NCI-H446 treated with DMSO at 0.1 percent for 48 hours (cell line): ENCODE data around the gene MRAP.
"Not testable (repeated sequence)": the region's sequence is repeated elsewhere in the genome, so short reads cannot be mapped to it uniquely, and the experiment has no call there.

Experiments
- DNase-seq: peaks from one replicate; lab custom pipeline; 2025; lab: John Stamatoyannopoulos, UW

MRAP gene

DNA sequence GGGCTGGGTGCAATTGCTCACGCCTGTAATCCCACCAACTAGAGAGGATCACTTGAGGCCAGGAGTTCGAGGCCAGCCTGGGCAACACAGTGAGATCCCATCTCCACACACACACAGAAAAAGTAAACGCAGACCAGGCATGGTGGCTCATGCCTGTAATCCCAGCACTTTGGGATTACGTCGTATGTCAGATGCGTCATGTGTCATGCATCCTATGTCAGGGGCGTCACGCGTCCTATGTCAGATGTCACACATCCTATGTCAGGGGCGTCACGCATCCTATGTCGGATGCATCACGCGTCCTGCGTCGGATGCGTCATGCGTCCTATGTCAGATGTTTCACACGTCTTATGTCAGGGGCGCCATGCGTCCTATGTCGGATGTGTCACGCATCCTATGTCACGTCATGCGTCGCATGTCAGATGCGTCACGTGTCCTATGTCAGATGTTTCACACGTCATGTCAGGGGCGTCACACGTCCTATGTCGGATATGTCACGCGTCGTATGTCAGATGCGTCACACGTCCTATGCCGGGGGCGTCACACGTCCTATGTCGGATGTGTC is 1.5 kb downstream of the MRAP start:
- DNase-seq, result no peak

DNA sequence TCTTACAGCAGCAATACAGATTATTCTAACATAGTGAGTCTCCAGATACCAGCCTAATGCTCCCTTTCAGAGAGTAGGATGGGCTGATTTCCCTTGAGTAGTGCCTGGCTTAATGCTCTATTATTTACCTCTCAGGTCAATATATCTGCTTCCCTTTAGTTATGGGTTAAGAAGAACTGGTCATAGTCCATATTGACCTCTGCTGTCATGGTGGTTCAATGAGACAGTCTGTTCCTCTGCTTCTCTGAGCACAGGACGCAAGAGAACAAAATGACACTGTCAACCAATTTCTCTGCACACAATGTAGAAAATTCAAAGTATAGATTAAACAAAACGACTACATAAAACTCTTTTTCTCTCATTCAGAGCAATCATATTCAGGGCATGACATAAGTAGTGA is 2.9 kb downstream of the MRAP start:
- no peak for DNase-seq

DNA sequence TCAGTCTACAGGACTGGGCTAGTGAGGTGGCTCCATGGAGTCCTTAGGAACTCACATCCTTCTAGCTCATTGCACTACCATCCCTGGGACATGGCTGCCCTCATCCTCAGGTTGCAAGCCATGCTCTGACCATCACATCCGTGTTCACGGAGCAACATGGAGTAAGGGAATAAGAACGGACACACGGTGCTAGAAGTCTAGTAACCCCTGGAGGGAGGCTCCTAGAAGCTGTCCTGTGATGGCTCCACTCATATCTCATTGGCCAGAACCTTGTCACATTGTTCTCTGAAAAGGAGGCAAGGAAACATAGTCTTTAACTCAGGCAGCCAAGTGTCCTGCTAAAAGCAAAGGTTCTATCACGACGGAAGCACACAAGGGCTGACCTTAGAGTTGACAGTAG is 3.9 kb downstream of the MRAP start:
- no peak for DNase-seq

DNA sequence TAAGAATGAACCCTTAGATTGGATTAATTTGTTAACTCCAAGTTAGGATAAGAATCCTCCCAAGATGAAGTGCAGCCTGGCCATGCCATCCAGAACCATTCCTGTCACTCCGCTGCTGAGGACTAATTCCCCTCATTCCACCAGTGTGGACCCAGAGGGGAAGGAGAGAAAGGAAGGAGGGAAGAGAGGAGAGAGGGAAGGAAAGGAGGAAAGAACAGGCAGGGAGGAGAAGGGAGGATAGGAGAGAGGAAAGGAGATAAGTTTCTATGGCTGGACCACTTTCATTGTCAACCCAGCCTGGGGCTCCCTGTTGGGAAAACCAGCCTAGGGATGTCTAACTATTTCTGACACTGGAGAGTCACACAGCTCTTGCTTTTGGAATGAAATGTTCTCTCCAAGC is 4.7 kb downstream of the MRAP start:
- DNase-seq, result no peak

DNA sequence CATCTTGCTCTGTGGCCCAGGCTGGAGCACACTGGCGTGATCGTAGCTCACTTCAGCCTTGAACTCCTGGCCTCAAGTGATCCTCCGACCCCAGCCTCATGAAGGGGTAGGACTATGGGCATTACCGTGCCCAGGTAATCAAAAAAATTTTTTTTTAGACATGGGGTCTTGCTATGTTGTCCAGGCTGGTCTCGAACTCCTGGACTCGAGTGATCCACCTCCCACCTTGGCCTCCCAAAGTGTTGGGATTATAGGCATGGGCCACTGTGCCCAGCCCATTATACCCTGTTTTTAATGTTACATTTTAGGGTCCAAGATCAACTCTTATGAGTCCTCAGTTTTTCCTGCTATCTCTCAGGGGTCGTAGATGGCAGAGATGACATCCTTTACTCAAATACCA is 6.3 kb downstream of the MRAP start:
- no peak for DNase-seq

DNA sequence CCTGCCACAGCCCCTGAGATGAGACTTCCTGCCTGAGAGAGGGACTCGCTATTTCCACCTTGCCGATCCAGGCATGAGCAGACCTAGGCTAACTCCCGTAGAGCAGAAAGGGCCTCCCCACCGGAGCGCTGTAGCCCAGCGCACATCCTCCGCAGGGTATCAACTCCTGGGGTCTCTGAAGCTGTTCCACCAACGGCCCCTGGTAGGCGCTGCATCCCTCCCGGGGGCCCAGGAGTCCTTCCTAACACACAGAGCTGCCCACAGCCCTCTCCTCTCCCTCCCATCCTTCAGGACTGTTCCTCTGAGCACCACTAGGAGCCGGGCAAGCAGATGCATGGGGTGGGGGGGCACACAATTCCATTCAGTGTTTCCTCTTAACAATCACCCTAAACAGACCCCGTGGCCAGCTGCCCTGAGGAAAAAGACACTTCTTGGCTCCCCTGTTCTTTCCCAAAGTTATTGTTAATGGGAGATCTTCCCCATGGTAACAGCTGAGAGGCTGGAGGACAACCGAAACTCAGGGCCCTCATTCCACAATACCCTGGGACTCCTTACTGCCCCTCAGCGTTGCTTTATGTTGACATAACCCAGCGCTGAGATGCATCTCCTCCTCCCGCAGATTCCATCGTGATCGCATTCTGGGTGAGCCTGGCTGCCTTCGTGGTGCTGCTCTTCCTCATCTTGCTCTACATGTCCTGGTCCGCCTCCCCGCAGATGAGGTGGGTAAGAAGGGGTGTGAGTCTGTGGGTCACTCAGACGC is 7.5 kb downstream of the MRAP start:
- no peak for DNase-seq

DNA sequence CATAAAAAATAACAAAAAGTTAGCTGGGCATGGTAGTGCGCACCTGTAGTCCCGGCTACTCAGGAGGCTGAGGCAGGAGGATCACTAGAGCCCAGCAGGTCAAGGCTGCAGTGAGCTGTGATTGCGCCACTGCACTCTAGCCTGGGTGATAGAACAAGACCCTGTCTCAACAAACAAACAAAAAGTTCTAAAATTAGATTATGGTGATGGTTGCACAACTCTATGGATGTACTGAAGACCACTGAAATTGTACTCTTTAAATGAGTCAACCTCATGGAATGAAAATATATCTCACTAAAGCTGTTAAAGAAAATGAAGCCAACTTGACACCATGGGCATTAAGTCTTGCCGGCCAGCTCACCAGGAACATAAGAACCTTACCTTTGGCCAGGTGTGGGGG is 9.1 kb downstream of the MRAP start:
- DNase-seq, result no peak

DNA sequence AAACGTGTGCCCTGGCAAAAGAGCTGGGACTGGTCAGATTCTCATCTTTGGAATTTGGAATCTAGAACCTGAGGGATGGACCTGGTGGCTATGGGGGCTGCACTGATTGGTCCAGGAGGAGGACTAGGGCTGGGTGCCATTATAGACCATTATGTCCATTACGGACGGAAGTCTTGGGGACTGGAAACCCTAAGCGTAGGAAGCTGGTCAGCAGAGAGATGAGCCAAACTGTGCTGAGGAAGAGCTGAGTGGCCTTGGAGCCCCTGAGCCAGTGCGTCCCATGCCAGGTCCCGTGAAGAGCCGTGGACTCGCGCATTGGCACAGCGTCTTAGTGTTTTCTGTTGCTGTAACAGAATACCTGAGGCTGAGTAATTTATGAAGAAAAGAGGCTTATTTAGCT is 10.0 kb downstream of the MRAP start:
- no peak for DNase-seq

DNA sequence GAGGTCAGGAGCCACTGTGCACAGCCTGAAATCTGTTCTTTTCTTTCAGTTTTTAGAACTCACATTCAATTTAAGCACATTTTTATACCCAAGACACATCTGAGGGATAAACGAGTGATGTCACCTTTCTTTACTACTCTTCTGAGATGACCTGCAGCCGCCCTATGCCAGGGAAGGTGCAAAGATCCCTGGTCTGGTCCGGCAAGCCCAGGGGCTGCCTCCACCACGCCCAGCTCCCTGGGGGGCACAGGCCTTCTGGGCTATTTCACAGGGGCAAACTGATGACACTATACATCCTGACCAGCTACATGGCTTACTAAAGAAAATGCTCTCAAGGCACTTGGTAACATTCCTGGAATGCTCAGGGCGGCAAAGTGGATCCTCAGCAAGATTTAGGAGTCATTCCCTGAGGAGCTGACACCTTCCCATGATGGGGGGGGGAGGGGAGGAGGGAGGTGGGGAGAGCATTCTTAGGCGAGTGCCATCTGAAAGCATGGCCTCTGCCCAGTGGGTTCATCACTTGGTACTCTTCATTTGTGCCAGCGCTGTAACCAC is 11.3 kb downstream of the MRAP start:
- DNase-seq, result no peak

DNA sequence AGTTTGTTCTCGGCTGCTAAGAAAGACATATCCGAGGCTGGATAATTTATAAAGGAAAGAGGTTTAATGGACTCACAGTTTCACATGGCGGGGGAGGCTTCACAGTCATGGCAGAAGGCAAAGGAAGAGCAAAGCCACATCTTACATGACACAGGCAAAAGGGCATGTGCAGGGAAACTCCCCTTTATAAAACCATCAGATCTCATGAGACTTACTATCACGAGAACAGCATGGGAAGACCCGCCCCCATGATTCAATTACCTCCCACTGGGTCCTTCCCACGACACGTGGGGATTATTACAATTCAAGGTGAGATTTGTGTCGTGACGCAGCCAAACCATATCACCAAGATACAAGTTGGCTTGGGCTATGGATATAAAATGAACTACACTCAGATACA is 12.3 kb downstream of the MRAP start:
- DNase-seq, result not testable (repeated sequence)

DNA sequence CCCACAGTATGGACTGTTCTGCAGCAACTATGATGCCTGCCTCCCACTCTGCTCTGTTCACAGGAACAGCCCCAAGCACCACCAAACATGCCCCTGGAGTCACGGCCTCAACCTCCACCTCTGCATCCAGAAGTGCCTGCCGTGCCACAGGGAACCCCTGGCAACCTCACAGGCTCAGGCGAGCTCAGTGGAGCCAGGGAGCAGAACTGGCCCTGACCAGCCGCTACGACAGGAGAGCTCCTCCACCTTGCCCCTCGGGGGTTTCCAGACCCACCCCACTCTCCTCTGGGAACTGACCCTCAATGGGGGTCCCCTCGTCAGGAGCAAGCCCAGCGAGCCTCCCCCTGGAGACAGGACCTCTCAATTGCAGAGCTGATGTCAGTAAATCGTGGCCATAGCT is 13.0 kb downstream of the MRAP start:
- DNase-seq, result no peak

DNA sequence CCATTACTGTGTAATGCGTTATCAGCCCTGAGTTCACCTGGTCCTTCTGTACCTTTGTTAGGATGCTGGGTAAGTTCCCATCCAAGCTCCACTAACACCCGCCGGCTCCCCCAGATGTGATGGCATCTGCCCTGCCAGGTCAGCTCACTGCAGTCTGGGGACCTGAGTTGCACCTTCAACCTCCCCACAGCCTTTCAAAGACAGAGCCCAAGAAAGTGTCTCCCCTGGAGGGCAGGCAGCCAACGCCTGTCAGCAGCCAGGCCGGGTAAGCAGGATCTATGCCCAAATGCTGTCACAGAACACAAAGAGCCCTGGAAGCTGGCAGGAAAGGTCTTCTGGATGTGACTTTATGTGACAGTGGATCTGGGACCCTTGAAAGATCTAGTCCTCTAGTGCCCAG is 13.7 kb downstream of the MRAP start:
- DNase-seq, result no peak

DNA sequence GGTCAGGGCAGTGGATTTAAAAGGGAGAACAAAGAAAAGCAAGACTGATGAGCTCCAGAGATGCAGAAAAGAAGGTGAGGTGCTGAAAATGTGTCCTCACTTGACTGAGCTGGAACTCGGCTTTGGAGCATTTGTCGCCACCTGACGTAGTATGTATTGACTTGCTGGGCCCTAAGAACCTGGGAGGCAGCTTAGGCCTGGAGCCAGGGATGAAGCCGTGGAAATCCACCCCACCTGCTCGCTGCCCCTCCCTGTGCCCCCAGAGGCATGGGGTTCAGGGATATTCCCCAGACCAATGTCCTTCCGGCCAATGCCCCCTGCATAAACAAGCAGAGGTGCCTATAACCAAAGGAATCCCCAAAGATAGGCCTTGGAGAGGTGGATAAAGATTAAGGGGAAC is 14.3 kb downstream of the MRAP start:
- DNase-seq, result no peak

DNA sequence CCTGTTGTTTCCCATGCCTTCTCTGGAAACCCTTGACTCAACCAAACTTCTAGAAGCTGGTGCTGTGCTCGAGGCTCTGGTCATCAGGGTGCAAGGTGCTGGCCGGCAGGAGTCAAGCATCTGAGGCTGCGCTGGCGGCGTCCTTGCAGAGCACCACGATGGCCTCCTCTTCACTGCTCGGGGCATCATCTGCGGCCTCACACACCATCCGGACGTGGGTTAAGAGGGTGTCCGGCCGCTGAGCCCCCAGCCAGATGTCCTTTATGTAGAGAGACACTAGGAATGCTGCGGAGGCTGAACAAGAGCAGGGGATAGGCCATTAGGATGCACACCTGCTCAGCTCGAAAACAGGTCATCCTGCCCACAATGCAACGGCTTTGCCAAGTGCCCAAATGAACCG is 16.2 kb downstream of the MRAP start:
- no peak for DNase-seq

DNA sequence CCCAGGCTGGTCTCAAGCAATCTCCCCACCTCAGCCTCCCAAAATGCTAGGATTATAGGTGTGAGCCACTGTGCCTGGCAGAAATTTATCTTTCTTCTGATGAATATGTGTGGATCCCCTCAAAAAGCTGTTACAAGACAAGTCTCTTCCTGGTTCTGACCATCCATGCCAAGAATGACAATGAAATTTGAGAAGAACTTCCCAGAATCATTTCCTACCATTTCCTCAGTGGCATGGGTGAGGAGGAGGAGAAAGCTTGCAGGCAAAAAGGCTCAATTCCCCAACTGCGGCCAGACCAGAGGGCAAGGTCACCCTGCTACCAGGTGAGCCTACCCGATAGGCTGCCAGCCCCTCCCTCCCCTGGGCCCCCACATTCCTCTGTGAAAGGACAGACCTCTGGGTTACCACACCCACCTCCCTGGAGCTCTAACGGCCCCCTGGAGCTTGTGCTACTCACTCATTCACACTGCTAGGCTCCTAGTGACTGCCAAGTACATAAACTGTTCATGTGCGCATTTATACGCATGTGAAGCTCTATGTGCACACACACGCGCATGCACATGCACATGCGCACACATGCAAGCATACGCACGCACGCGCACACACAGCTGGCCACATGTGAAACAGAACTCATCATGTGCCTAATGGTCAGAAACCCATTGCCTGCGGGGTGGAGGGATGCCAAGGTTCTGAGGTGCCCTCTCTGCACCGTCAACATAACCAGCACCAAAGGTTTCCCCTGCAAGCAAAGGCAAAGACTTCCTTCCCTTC is 17.0 kb downstream of the MRAP start:
- DNase-seq, result no peak

DNA sequence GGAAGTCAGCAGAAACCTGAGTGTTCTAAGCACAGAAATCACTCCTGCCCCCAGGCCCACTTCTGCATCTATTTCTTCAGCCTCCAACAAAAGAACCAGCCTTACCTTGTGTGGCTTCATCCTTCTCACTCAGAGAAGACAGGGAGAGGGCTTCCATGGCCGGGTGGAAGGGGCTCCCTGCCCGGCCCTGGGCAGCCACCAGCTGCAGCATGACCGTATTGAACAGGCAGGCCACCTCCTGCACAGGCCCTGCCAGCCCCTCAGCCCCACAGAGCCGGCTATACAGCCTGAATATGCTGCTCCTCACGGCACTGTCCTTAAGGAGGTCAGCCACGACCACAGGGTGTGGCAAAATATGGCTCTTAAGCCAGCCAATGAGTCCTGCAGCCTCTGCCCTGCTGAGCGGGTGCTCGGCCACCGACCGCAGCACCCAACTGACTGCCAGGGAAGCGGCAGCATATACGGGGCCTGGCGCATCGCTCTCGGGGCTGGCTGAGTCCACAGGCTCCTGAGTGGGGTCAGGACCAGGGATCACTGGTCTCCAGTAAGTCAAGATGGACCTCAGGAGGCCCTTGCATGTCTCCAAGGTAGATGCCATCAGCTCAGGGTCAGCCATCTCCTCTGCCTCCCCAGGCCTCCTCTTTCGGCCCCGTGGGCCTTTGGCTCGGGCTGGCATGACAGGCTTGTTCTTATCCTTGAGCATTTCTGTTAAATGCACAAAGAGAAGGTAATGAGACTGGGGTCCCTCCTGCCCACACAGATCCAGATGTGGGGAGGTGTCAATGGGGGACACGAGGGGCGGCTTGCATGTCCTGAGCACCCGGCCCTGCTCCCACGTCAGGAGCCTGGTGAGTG is 17.9 kb downstream of the MRAP start:
- no peak for DNase-seq

DNA sequence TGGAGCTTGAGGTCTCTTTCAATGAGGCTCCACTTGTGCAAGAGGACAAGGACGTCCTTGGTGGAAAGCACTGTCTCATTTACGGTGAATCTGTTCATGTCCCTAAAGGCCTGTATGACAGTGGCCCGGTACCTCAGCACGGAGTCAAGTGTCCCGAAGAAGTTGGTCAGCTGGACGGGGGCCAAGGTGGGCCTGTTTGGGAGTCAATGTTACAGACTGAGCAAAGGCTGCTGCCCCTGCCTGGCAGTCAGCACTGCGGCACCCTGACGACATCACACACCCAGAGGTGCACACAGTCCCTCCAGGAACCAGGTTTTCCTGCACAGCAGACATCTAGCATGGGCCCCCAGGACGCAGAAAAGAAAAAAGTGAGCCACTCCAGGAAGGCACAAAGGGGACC is 19.1 kb downstream of the MRAP start:
- no peak for DNase-seq

DNA sequence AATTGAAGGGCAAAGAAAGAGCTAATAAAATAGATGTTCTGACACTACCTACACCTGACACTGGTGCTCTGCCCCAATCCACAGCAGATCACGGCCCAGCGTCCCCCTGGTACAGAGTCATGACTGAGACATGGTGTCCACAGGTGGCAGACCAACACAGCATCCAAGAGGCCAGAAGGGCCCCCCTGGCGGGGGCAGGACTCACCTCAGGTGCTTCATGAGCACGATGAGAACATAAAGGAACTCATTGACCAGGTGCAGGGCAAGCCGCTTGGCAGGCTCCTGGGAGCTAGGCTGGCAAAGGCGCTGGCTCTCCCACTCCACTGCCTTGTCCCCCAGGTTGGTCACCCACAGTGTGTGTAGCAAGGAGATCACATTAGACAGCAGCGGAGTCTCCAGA is 20.4 kb downstream of the MRAP start:
- DNase-seq, result no peak

DNA sequence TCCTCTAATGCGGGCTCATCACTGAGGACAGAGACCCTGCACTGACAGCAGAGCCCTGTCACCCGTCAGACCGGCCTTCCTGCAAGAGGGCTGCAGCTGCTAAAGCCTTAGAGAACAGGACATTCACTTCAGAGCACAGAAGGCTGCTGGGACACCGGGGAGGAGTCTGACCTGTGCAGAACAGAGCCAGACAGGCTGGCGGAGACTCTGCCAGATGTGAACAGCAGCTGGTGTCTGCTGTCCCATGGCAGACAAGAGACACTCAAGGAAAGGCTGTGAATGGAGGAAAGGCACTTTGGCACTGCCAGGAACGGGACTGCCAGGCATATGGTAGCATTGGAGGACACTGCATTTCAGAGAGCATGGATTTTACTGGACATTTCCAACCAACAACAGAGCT is 21.4 kb downstream of the MRAP start:
- DNase-seq, result no peak

DNA sequence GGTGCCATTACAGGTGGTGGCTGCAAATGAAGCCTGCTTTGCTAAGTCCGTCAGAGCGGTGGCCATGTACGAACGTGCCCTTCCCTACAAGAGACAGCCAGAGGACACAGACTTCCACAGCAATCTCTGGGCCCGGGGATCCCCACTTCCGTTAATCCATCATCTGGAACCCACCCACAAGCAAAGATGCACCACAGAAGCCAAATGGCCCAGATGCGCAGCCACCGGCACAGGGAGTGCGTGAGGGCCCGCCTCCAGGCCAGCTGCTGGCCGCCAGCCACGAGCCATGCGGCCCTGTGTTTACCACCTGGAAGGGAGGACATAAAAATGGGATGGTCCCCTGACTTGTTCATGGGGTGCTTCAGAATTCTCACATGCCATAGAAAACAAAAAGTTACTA is 22.1 kb downstream of the MRAP start:
- no peak for DNase-seq

DNA sequence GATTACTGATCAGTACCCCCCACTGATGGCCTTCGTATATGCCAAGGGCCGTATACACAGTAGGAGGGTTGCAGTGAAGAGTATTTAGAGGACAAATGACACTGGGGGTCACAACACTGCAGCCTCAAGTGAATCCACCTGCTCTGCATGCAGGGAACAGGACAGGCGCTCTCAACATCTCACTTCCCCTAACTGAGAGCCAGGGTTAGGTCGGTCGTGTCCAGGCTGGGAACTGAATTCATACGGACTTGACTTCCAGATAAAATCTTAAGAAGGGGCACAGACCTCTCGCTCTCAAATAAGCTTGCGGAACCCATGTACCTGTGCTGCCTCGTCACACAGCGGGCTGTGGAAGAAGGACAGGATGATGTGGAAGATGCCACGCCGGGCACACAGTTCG is 22.8 kb downstream of the MRAP start:
- DNase-seq, result no peak

DNA sequence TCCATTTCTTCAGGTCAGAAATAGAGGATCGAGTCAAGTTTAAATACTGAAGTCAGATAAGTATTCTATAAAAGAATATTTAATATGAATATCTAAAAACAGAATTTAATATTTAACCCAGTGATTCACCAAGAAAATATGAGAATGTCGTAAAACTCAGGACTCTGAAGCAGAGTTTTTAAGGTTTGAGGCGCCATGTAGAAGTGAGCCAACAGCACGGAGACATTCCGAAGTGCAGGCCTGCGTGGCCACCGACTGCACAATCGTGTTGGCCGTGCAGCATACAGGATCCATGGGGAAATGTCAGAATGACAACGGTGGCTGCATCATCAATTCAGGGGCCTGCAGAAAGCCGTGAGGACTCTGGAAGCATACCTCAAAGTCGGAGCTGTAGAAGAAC is 23.4 kb downstream of the MRAP start:
- DNase-seq, result no peak
